Colonic mucosa (tissue), 4 donors: ENCODE data around the gene DIP2A. TPM values are rescaled to one million over a fixed set of nuclear protein-coding genes. Genes with fewer than 3 reads are reported as not detected.

ENCODE experiments used
- DNase-seq: peaks from one replicate; pipeline ENCODE4 v3.0.0-alpha.2; 2020
- H3K27ac ChIP-seq: fragments of 200-600 bp; one replicate; pipeline ENCODE4 v1.8.0; 2021
- H3K27me3 ChIP-seq: fragments of 200-600 bp; one replicate; pipeline ENCODE4 v1.8.0; 2021
- H3K36me3 ChIP-seq: fragments of 200-600 bp; one replicate; pipeline ENCODE4 v1.8.0; 2021
- H3K4me1 ChIP-seq: fragments of 200-600 bp; one replicate; pipeline ENCODE4 v1.8.0; 2021; ENCODE audit warnings: mild to moderate bottlenecking
- H3K4me3 ChIP-seq: fragments of 200-600 bp; one replicate; pipeline ENCODE4 v1.8.0; 2021
- H3K9ac ChIP-seq, 2 donors: one replicate each; pipeline ENCODE4 v1.7.0; 2013; ENCODE audit warnings: control low read depth in 2 of 2, low read depth in 2 of 2, low read length in 2 of 2
- H3K9me3 ChIP-seq: fragments of 200-600 bp; one replicate; pipeline ENCODE4 v1.8.0; 2021
- CTCF ChIP-seq: fragments of 200-600 bp; IDR thresholded peaks from one replicate; pipeline ENCODE4 v1.8.0; 2022; ENCODE audit warnings: antibody characterized with exemption, mild to moderate bottlenecking
- intact Hi-C: fragments of 100-400 bp; cut with DNase I; formaldehyde crosslinking; loops from one replicate; pipeline ENCODE4 v1.14.1; 2022
- total RNA-seq, 2 donors: library from RNA; stranded (reverse); fragmentation: NEBNext Ultra II Directional in 1 of 2; extraction: Animal tissue kit (Norgen Biotek cat#: 25700) in 1 of 2; gene quantifications; one replicate each; pipeline ENCODE4 v1.2.1, GENCODE V29; 2021
- donor health status: healthy.
- donor health status: DM: no; HTN: no; CAD: no.
- donor health status: DM: no; HTN: no; CAD: no.

Gene DIP2A
- total RNA-seq, 2 donors from 2014 or later = 40.4 to 41.0 TPM

GRCh38 chr21:46610018-46610701 is 151.5 kb downstream of the DIP2A start:
- H3K36me3 ChIP-seq = no peaks in the 10 kb centered on the region
- no peak overlapping the region for H3K4me3 ChIP-seq
- no peaks in the 10 kb centered on the region for H3K27me3 ChIP-seq
- H3K9ac ChIP-seq = no peak overlapping the region
- intact Hi-C loops = no loop called here
- no peaks in the 10 kb centered on the region for H3K4me1 ChIP-seq
- DNase-seq = no peak
- TF ChIP-seq CTCF = no peak
- no peaks in the 10 kb centered on the region for H3K9me3 ChIP-seq
- H3K27ac ChIP-seq = no peak overlapping the region

- H3K4me3 ChIP-seq = no peak overlapping the region
- no peak overlapping the region for H3K9ac ChIP-seq
- no peaks in the 10 kb centered on the region for H3K27me3 ChIP-seq
- H3K36me3 ChIP-seq = no peaks in the 10 kb centered on the region
- no peak overlapping the region for H3K27ac ChIP-seq
- TF ChIP-seq CTCF = no peak
- intact Hi-C loops = no loop called here
- no peaks in the 10 kb centered on the region for H3K9me3 ChIP-seq
- DNase-seq = no peak
- H3K4me1 ChIP-seq = no peaks in the 10 kb centered on the region
Observed at GRCh38 chr21:46613391-46613790, 154.7 kb downstream of the DIP2A start.

- Histone ChIP-seq H3K27me3 (no peaks in the 10 kb centered on the region), H3K9ac (no peak overlapping the region), H3K4me1 (no peaks in the 10 kb centered on the region), H3K27ac (no peak overlapping the region), H3K9me3 (no peaks in the 10 kb centered on the region), H3K36me3 (no peaks in the 10 kb centered on the region), H3K4me3 (no peak overlapping the region)
- TF ChIP-seq CTCF = no peak
- DNase-seq = no peak
- intact Hi-C loops = no loop called here
Observed at GRCh38 chr21:46616050-46616449, 157.4 kb downstream of the DIP2A start.

GRCh38 chr21:46616656-46617055 is 158.0 kb downstream of the DIP2A start:
- no peak for DNase-seq
- TF ChIP-seq CTCF = no peak
- intact Hi-C loops = no loop called here
- Histone ChIP-seq H3K9ac (no peak overlapping the region), H3K27ac (no peak overlapping the region), H3K36me3 (no peaks in the 10 kb centered on the region), H3K27me3 (no peaks in the 10 kb centered on the region), H3K4me1 (no peaks in the 10 kb centered on the region), H3K4me3 (no peak overlapping the region), H3K9me3 (no peaks in the 10 kb centered on the region)

GRCh38 chr21:46617267-46618051 is 158.8 kb downstream of the DIP2A start:
- H3K36me3 ChIP-seq = no peaks in the 10 kb centered on the region
- no peaks in the 10 kb centered on the region for H3K27me3 ChIP-seq
- H3K27ac ChIP-seq = no peak overlapping the region
- no peak overlapping the region for H3K4me3 ChIP-seq
- no peaks in the 10 kb centered on the region for H3K9me3 ChIP-seq
- no peaks in the 10 kb centered on the region for H3K4me1 ChIP-seq
- DNase-seq = no peak
- no peak overlapping the region for H3K9ac ChIP-seq
- intact Hi-C loops = no loop called here
- TF ChIP-seq CTCF = no peak
